Measurements from ENCODE around the gene SAP30L. TPM values are rescaled to one million over a fixed set of nuclear protein-coding genes. Genes with fewer than 3 reads are reported as not detected.
A peak's percentile ranks its signal among the peaks of the same experiment; 100 is the strongest.

Gene SAP30L
- polyA plus RNA-seq, 10 donors, result 22.8 to 35.0 (median 27.0) TPM

DNA sequence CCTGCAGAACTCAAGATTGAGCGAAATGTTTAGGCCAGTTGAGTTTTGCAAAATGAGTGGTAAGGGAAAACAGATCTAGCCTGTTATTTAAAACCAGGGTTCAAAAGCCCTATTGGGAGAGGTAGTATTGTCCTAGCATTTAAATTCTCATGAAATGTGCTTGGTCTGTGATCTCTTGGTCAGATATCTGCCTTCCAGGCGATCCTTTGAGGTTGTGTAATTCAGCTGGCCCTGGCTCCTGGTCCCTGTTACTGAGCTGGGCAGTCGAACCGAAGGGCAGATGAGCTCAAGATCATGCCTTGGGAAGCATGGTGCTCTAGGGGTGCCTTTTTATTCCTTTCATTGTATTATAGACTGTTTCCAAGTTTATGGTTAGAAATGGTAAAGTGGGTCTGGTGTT, 14.4 kb downstream of the SAP30L start:
- no peak for DNase-seq

DNA sequence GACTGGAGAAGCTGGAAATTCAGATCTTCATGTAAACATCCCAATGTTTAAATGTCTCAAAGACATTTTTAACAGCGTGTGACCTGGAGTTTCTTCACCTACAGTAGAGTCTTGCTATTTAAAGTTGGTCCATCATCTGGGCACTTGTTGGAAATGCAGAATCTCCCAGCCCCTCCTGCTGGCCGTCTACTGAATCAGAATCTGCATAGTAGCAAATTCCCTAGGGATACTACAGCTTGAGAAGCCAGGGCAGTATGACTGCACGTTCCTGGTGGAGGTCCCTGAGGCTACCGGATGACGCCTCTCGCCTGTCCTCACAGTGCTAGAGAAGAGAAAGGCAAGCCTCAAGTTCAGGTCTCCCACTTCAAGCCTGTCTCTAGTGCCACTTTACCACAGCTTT, 15.7 kb downstream of the SAP30L start:
- DNase-seq, result no peak

DNA sequence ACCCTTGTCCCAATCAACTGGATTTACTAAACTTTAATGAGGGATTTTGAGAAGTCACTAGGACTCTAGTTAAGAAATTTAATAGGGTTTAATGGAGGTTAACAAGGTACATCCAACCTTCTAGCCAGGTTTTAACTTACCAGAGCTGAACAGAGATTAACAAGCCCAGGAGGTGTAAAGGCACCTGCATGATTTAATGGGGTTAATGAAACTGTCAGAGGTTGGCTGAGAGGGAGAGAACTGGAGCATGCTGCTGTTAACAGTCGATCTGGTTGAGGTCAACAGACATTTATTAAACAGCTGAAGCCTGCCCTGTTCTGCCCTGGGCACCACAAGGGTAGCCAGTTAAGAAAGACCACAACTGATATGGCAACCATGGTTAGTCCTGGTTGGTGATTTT, 18.6 kb downstream of the SAP30L start:
- DNase-seq, result no peak

DNA sequence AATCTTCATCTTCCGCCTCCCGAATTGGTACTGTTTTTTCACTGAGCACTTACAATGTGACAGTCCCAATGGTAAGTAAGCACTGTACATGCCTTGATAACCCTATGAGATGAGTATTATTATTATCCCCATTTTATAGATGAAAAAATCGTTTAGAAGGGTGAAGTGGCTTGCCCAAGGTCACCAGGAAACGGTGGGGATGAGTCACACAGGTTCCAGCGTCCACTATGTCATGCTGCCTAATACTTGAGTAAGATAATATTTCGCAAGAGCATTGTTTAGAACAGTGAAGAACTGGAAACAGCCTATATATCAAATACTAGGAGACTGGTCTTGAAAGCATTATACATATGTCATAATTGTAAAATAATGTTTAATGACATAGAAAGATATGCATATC, 19.4 kb downstream of the SAP30L start:
- DNase-seq, result no peak

DNA sequence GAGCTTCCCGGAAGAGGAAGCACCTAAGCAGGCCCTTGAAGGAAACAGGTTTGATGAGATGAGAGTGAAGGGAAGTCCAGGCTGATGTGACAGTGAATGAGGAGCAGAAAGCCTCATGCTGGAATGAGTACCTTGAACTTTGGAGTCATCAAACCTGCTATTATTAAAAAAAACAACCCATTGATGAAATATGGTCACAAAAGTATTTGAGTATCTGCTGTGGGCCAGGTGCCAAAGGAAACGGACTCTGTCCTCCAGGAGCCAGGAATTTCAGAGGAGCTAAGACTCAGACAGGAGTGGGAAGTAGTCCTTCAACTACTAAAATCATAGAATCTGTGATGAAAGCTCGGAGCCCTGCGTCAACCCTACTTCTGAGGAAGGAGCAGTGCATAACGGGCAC, 20.4 kb downstream of the SAP30L start:
- no peak for DNase-seq

DNA sequence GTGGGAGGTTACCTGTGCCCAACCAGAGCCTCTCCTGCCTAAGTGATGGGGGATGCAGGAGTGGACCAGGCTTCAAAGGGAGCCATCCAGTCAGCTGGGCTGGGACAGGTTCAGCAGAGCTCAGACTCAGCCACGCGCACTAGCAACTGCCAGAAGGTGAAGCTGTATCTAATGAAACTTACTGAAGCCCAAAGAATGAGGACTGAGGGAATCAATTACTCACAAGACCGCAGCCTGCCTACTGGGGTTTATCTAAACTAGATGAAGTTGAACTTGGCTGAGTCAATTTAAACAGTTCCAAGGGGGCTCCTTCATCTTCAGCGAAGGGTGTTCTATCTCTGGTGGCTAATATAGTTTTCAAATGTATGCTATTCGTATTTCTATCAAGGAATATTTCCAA, 20.9 kb downstream of the SAP30L start:
- DNase-seq, result no peak

DNA sequence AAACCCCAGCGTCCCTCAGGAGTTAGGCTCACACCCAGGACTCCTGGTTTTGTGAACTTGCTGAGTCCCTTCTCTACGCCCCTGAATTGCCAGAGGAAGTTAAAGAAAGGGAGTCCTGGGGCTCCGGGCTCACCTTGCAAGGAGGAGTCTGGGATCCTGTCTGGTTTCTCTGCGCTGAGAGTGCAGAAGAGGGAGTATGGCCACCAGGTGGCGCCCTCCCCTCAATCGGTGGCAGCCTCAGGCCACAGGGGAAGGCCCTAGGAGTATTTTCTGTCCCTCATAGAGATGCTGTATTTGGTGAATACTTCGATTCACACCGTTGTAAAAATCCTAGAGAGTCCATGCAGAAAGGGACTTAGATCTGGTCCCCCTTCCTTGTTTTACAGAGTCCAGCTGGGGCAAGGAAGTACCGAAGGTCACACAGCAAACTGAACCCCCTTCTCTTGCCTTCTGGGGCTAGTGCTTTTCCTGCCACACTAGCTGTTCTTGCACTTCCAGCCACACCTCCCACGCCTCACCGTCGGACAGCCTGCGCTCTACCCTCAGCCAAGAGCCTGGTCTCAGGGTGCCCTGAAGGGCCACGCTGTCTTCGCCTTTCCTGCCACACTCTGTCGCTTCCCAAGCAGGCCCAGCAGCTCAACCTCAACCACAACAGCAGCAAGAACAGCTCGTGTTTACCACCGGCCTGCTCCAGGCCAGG, 22.0 kb downstream of the SAP30L start:
- DNase-seq, result peak; percentile 43 to 80 (median 71)

DNA sequence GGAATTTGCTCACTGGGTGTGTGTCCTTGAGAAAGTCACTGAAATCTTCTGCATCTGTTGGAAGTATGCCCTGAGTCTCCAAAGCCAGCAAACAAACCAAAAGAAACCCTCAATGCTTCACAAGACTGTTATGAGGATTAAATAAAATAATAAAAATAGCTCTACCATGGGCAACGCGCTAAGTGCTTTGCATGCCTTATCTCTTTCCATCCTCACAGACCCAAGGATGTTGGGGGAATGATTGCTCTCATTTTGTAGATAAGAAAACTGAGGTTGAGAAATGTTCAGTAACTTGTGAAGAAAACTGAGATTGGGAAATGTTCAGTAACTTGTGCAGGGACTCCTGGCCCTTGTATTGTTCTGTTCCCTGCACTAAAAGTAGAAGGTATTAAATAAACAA, 24.3 kb downstream of the SAP30L start:
- no peak for DNase-seq

DNA sequence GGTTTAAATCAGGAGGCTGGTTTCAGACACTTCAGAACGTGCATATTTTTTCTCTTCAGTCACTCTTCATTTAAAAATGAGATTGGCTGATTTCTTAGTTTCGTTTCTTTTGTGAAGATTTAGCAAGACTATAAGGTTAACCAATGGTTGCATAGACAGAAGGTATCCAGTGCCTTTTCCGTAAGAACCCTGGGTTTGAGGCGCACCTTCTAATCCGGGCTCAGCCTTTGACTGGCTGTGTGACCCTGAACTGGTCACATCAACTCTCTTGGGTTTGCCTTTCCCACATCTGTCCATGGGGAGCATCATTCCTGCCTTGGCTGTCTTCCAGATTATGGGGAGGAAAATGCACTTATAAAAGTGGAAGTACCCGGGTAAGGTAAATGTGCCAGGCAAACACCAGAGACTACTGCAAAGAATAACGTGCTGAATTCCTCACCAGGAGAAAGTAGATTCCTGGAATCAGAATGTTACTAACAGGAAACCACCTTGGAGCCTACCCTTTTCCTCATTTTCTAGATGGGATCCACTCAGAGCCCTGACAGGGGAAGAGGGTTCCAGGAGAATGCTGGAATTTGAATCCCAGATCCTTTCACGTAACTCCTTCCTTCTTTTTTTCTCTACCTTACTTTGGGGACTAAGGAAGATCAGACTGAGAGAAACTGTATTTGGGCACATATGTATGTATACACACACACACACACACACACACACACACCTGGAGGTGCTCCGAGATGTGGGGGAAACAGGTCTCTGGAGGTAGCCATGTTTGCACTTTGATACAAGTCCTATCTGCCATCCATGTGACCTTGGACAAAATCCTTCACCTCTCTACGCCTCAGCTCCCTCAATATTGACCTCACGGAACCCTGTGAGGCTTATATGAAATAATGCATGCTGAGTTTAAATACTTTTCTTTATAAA, 25.4 kb downstream of the SAP30L start:
- DNase-seq, result no peak

DNA sequence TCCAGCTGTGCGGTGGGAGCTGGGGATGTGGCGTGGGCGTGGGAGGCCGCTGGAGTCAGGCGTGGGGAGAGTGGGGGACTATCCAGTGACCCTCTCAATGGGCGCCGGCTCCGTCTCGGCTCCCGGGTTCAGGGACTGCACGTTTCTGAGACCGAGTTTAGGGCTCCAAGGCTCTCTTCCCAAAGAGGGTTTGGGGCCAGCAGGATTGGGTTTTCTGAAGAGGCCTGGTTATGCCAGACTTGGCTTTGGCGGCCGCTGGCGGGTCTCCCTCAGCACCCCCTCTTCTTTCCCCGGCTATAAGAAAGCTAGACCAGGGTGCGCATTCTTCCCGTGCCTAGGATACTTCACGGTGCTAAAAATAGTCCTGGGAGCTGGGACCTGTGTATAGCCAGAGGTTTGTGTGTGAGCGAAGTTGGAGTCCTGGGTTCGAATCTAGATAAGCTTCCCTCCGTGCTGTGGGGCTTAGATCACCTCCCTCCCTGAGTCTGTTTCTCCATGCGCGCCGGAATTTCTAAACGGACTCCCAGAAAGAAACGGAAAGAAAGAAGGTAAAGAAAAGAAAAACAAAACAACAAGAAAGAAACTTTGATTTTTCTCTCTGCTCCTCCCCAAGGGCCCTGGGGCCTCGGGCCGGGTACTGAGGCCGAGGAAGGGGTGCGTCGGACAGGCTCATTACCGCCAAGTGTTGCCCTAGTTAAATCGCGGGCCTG, 27.2 kb downstream of the SAP30L start:
- peak in 1 of 3 donors; percentile 38 for DNase-seq

DNA sequence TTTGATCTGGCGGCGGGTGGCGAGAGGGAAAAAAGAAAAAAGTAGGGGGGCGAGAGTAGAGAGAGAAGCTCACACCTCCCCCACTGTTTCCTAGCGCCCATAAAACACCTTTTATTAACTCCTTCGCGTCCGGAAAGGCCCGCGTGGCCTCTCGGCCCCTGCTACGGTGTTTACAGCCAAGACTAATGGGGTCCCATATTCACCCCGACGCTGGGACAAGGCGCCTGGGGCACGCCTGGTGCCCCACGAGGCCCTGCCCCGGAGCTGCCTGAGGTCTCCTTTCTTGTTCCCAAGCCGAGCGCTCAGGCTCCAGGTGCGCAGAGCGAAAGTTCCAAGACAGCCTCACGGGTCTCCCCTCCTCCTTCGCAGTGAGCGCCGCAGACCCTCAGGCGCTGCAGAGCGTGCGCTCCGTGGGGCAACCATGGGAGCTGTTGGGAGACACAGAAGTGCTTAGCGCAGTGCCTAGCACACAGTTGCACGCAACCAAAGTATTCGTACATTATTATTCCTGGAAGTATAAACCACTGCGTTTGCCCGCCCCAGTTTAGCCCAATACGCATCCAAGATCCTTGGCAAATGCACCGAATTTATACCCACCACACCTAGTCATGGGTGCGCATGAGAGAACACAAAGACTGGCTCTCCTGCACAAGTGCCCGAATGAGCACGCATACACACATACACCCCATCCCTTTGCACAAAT, 27.9 kb downstream of the SAP30L start:
- DNase-seq, result peak in 1 of 3 donors; percentile 40

DNA sequence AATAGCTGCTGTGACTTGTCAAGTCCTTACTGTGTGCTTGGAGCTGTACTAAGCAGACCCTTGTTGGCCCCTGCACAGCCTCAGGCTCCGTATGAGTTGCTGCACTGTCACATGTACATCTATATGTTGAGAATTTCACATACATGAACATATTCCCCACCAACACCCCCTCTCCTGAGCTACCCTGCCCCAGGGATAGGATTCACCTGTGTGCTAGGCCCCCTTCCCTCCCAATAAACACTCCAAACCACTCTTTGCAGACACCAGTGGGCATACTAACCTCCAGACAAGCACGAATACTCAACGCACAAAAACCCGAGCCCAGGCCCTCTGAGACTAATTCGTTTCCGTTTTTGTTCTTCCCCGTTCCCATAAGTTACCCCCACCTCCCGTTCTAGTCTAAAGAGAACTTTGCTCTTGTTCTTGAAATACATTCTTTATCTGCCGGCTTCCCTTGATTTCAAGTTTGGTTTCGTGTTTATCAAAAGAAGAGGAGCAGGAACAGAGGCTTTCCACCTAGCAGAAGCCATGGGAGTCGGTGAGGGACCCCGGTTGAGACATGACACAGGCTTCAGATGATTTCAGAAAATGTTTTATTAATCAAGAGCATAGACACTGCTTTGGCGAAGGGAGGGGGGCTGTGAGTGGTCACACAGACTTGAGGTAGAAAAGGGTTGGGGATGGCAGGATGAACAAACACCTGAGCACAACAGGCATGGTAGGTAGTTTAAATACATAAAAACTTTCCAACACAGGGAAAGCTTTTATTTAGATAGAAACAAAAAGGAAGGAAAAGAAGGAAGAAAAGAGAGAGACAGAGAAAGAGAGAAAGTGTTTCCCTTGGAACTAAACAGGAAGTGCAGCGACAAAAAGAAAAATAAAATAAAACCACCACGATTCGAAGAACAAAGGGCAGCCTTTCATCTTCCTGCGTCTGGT, 28.9 kb downstream of the SAP30L start:
- DNase-seq, result peak in 1 of 3 donors; percentile 55

DNA sequence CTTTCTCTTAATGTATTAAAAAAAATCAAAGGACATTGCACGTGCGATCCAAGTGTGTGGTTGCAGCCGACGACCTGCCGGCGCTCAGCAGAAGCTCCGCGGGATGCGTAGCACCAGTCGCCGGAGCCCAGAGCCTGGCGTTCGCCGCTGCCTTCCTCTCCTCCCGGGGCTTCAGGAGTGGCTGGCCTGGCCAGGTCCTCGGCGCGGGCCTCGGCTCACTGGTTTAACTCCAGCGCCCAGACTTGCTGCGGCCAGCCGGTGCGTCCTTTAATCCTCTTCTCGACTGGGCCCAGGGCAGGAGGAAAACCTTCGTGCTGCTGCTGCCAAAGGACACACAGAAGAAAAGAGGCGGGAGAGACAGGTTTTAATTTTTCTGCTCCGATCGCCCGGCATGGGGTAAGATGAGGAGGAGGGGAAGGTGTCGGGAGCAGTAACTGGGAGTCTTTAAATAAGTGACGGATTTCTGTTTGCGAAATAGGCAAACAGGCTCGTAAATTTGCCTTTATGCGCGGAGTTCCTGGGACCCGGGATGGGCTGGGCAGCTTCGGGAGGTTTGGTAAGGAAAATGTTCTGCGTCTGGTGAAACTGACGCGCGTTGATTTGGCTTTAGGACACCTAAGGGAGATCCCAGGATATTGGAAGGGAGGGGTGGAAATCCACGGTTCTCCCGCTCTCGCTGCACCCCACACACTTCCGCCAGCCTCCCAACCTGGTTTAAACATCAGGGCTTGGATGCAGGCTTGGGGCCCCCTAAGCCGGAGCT, 30.0 kb downstream of the SAP30L start:
- DNase-seq, result peak in 1 of 3 donors; percentile 62

DNA sequence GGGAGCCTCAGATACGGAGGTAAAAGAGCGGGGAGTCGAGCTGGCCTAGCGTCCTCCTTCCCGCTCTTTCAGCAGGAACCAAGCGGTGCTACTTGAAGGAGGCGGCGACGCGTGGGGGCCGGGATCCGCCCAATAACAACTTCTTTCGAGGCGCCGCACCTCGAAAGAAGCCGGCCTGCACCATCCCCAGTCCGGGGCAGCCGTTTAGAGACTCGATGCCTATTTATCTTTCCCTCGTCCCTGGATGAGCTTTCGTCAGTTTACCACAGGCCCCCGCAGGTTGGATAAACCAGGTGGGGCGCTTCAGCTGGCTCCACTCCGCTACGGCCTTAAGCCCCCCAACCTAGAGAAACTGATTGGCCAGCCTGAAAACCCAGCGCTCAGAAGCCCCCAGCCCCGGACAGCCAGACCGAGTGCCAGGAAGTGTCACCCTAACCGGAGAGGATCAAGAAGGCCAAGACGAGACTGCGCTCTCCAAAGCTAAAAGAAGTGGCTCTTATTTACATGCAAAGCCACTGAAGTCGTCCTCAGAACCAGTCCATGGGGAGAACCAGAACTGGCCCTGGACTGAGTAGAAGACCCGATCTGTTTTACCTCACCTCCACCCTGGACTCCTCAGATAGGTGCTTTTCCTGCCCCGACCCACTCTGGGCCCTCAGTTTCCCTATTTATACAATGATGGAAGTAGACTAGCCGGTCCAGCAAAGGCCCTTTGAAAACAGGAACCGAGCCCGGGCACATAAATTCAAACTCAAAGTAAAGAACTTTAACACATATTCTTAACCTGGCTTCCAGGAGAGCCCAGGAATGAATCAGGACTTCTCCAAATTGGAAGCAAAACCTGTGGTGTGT, 30.8 kb downstream of the SAP30L start:
- no peak for DNase-seq

DNA sequence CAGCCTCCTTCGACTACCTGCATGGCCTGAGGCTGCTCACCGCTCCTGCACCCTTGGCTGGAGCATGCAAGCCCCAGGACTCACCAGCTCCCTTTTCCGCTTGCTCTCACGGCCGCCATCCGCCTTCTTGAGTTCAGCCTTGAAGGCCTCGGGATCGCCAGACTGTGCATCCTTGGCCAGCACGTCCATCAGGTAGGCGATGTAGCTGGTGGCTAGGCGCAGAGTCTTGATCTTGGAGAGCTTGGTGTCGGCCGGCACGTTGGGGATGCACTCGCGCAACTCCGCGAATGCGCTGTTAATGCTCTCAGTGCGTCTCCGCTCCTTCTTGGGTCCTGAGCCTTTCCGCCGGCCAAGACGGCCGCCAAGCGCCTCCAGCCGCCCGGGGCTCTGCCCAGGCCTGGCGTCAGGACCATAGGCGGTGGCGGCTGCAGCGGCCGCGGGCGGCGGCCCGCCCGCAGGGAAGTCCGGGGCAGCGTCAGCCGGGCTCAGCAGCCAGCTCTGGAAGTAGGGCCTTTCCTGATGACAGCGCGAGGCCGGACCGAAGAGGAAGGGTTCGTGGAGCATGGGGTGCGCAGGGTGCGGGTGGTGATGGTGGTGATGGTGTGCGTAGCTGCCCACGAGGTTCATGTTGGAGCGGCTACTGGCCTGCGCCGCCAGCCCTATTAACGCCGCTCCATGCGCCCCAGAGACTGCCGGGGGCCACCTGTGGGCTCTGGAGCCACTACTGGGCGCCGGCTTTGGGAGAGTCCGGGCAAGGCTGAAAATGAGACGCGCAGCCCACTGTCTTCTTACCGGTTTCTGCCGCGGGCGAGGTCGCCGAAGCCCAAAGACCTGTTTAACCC, 31.8 kb downstream of the SAP30L start:
- peak in 1 of 3 donors; percentile 49 for DNase-seq

DNA sequence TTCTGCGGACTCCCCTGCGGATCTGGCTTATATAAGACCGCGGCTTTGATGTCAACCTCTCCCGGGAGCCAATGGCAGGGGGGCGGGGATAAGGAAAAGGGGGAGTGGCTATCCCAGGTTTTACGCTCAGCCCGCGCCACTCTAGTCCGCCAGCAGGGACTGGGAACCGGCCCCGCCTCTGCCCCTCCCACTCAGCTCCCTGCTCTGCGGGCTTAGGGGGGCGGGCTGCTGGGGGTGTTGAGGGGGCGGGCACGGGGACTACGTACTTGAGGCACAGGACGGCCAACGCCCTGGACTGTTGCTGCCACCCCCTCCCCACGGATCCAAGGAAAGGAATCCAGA, 32.4 kb downstream of the SAP30L start, which contains the start of gene HAND1:
Gene HAND1, minus strand, starts transcription at position 4 of the 342 bp plus-strand sequence. CDS start 219 bp downstream, outside the sequence.
- peak in 2 of 3 donors; percentile 18 to 27 for DNase-seq

DNA sequence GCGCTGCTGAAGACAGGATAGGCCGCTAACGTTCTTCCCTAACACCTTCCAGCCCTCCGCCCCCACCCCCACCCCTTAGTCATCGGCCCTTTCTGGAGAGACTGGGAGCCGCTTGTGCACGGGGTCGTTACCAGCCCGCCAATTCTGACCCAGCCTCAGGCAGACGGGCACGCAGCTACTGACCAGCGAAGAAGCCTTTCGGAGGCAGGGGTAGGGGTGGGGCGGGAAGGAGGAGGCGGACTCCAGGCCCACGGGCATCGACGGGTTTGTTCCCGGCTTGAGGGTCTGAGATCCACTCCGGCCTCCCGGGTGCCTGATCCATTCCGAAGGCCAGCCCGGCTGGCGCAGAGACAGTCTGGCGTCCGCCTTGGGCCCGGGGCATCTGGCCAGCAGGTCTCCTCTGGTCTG, 33.0 kb downstream of the SAP30L start:
- DNase-seq, result no peak

Data from muscle of back (tissue), 11 donors.